ENCODE measurements around the gene ERLIN1.

GRCh38 chr10:100182908-100183307 is 2.9 kb downstream of the ERLIN1 start:
- TF ChIP-seq, protein P1, sequence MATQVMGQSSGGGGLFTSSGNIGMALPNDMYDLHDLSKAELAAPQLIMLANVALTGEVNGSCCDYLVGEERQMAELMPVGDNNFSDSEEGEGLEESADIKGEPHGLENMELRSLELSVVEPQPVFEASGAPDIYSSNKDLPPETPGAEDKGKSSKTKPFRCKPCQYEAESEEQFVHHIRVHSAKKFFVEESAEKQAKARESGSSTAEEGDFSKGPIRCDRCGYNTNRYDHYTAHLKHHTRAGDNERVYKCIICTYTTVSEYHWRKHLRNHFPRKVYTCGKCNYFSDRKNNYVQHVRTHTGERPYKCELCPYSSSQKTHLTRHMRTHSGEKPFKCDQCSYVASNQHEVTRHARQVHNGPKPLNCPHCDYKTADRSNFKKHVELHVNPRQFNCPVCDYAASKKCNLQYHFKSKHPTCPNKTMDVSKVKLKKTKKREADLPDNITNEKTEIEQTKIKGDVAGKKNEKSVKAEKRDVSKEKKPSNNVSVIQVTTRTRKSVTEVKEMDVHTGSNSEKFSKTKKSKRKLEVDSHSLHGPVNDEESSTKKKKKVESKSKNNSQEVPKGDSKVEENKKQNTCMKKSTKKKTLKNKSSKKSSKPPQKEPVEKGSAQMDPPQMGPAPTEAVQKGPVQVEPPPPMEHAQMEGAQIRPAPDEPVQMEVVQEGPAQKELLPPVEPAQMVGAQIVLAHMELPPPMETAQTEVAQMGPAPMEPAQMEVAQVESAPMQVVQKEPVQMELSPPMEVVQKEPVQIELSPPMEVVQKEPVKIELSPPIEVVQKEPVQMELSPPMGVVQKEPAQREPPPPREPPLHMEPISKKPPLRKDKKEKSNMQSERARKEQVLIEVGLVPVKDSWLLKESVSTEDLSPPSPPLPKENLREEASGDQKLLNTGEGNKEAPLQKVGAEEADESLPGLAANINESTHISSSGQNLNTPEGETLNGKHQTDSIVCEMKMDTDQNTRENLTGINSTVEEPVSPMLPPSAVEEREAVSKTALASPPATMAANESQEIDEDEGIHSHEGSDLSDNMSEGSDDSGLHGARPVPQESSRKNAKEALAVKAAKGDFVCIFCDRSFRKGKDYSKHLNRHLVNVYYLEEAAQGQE (IDR thresholded peaks at IDR 0.05; ENCODE audit: low read depth, low read length): no peak
- TF ChIP-seq MXI1 (IDR thresholded peaks at IDR 0.05; ENCODE audit: low read depth, low read length): no peak
- TF ChIP-seq, protein P2, sequence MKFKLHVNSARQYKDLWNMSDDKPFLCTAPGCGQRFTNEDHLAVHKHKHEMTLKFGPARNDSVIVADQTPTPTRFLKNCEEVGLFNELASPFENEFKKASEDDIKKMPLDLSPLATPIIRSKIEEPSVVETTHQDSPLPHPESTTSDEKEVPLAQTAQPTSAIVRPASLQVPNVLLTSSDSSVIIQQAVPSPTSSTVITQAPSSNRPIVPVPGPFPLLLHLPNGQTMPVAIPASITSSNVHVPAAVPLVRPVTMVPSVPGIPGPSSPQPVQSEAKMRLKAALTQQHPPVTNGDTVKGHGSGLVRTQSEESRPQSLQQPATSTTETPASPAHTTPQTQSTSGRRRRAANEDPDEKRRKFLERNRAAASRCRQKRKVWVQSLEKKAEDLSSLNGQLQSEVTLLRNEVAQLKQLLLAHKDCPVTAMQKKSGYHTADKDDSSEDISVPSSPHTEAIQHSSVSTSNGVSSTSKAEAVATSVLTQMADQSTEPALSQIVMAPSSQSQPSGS (IDR thresholded peaks at IDR 0.05; ENCODE audit: low read length): no peak
- no peak for TF ChIP-seq ZNF24 (IDR thresholded peaks at IDR 0.05)
- no peak for TF ChIP-seq EZH2 (IDR thresholded peaks at IDR 0.05; ENCODE audit: borderline replicate concordance, control insufficient read depth, low read depth, low read length)
- TF ChIP-seq TAF1 (IDR thresholded peaks at IDR 0.05; ENCODE audit: borderline replicate concordance, low read depth, low read length): no peak
- no peak for TF ChIP-seq JUNB (IDR thresholded peaks at IDR 0.05)
- TF ChIP-seq, protein P3, sequence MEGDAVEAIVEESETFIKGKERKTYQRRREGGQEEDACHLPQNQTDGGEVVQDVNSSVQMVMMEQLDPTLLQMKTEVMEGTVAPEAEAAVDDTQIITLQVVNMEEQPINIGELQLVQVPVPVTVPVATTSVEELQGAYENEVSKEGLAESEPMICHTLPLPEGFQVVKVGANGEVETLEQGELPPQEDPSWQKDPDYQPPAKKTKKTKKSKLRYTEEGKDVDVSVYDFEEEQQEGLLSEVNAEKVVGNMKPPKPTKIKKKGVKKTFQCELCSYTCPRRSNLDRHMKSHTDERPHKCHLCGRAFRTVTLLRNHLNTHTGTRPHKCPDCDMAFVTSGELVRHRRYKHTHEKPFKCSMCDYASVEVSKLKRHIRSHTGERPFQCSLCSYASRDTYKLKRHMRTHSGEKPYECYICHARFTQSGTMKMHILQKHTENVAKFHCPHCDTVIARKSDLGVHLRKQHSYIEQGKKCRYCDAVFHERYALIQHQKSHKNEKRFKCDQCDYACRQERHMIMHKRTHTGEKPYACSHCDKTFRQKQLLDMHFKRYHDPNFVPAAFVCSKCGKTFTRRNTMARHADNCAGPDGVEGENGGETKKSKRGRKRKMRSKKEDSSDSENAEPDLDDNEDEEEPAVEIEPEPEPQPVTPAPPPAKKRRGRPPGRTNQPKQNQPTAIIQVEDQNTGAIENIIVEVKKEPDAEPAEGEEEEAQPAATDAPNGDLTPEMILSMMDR (IDR thresholded peaks at IDR 0.05 in 2 of 3, conservative IDR thresholded peaks at IDR 0.05 in 1 of 3; ENCODE audit: control insufficient read depth in 2 of 3, extremely low read depth in 1 of 3, insufficient read depth in 1 of 3, low read depth in 3 of 3, low read length in 3 of 3): no peak
- TF ChIP-seq ESRRA (IDR thresholded peaks at IDR 0.05; ENCODE audit: low read length): no peak
- no peak for TF ChIP-seq NR2C2 (IDR thresholded peaks at IDR 0.05; ENCODE audit: borderline replicate concordance, control insufficient read depth, insufficient read length, low read depth)
